Right lung (tissue), 10 donors: ENCODE results near the gene RXFP1. TPM values are rescaled to one million over a fixed set of nuclear protein-coding genes. Genes with fewer than 3 reads are reported as not detected.

Experiments
- DNase-seq, 2 donors: peaks; one replicate each; pipeline ENCODE4 v3.0.0-alpha.2; 2013
- long read RNA-seq, 8 donors: transcript quantifications; one replicate each; lab custom pipeline, GENCODE V29; 2026
- polyA plus RNA-seq, 5 donors: library from polyadenylated mRNA; unstranded; fragments of 120-200 nt; gene quantifications; one replicate each; pipeline versions ENCODE4 v1.2.1 to v1.2.3, GENCODE V29; 2013; ENCODE audit warnings: inconsistent platforms in 1 of 5, low replicate concordance in 1 of 5; ENCODE audit not compliant: insufficient read length in 5 of 5, insufficient read depth in 1 of 5

RXFP1 gene
- polyA plus RNA-seq, result 1 to 10 TPM; 5.8 to 9.8 (median 8.0) TPM
- long read RNA-seq, donor 1, partial matches to known transcripts, result 0 of 1 reads
- long read RNA-seq, donor 1, other reads (novel, unspliced or antisense), result 0 of 1 reads
- long read RNA-seq, donor 2, partial matches to known transcripts, result 0 of 1 reads
- long read RNA-seq, donor 2, other reads (novel, unspliced or antisense), result 0 of 1 reads
- long read RNA-seq, donor 3, result 0 reads
- long read RNA-seq, donor 4, partial matches to known transcripts, result 41 of 42 reads
- long read RNA-seq, donor 4, other reads (novel, unspliced or antisense), result 0 of 42 reads
- long read RNA-seq, donor 5, result 0 reads
- long read RNA-seq, donor 6, partial matches to known transcripts, result 50 of 51 reads
- long read RNA-seq, donor 6, other reads (novel, unspliced or antisense), result 0 of 51 reads
- long read RNA-seq, donor 7, partial matches to known transcripts, result 39 of 39 reads
- long read RNA-seq, donor 7, other reads (novel, unspliced or antisense), result 0 of 39 reads
- long read RNA-seq, donor 8, result 0 reads

DNA sequence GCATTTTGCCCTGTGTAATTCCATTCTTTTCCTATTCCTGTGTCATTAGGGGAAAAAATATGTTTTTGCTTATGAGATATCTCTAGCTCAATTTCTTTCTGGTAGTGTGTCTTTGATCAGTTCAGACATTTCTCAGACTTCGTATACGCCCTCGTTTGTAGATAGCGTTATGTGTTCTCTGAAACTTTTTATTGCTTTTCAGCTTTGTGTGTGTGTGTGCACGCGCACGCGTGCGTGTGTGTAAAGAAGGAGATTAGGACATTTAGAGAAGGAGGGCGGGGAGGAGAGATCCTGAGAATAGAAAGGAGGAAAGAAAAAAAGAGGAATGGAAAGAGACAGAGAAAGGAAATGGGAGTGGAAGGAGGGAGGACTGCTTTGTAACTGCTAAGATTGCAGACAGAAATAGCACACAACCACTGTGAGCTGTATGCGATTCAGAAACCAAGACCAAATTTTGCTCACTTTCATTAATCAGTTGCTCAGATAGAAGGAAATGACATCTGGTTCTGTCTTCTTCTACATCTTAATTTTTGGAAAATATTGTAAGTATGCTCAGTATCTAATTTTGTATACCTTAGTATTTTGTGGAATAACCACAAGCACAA lies at the start of gene RXFP1:
Gene RXFP1, plus strand, starts transcription at position 399 of the 605 bp plus-strand sequence. Its CDS starts 95 bp downstream, at position 494.
- DNase-seq, result no peak

DNA sequence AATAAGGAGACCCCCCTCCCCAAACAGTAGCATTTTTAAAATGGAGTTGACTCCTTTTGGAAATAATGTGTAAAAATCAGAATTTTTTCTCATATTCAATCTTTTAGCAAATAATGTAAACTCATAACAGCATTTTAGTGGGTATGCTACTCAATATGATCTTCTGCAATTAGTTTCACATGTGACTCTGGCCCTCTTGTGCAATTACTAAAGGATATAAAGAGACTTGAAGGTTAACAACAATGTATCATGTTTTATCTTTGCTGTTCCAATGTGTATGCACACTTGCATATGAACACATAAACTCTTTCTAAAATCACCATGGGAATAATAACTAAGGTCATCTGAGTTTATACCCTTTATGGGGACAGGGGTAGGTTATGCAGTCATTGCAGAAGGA lies 39.9 kb upstream of the RXFP1 start:
- no peak for DNase-seq

DNA sequence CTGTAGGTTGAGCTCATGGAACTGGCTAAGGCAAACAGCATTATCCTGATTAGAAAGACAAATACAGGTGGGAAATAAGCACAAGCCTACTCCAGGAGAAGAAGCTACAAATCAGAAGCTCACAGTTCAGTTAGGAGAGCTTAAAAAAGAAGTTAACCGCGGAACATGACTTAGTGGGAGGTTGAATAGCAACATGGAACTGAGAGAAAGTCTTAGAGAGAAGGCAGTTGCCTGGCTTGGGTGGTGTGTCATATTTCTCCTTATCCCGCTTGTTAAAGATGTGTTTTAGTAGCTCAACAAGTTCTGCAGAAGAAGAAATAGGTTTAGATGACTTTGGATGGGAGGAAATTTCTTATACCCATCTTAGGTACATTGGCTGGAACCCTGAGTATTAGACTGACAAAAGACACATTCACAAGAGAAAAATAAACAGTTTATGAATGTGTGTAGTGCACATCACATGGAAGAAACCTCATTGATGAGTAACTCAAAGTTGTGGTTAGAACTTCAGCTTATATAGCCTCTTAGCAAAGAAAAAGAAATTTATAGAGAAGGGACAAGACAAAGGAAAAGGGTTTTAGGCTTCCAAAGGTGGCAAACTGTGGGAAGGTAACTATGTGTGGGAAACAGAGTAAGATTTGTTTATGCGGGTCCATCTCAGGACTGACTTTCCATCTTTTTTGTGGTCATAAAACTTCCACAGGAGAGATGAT lies 37.4 kb upstream of the RXFP1 start:
- DNase-seq, result no peak

DNA sequence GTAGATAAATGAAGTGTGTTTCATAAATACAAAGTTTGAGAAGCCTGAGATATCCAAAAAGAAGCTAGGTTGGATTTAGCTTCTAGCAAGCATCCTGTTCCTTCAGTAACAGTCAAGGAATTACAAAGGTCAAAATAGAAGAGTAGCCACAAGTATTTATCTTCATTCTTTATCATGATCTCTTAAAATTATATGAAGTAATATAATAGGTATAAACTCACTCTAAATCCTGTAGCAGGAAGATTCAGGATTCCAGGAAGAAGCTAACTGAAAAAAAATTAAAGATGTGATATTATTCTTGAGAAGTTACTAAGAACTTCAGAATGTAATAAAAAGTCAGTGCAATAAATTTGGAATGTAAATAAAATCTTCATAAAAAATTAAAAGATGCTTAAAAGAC lies 31.1 kb upstream of the RXFP1 start:
- DNase-seq, result no peak

DNA sequence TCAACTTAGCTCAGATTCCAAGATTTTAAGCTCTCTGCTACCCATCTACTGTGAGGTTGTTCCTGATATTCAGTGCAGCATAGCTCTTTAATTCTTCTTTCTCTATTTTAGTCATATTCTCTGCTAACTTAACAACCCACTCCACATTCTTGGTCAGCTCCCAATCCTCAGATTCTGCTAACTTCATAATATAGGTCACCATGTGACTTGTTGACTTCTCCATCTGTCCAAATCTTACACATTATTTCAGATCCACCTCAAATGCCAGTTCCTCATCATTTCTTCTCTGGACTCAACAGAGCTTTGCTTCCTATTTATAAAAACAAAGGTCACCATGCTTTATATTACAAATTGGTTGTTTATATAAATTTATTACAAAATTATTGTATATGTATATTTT lies 29.3 kb upstream of the RXFP1 start:
- DNase-seq, result no peak

DNA sequence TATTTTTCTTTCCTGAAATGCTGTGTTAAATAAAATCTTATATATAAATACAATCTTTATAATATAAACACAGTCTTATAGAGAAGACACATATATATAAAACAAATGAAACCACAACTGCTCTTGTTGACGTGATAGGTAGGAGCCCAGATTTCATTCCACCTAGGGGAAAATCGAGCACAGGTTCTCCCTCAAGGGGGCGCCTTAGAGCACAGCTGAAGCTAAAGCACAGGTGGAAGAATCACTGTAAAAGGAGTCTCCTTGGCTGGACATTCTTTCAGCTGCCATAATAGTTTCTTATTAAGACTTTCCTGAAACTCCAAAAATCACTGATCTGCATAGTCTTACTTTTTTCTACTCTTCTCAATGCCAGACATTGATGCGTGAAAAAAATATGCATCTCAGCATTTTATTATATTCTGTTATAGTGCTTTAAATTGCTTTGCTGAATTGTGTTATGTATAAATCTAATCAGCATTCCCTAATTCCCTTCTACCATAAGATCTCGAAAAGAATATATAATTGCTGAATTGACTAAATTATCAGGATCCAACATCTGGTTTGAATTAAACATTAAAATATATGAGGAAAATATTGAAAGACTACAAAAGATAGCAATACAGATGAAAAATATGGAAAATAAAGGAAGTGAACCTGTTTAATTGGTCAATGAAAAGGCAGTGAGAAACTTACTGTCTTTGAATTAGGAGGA lies 25.5 kb upstream of the RXFP1 start:
- no peak for DNase-seq

DNA sequence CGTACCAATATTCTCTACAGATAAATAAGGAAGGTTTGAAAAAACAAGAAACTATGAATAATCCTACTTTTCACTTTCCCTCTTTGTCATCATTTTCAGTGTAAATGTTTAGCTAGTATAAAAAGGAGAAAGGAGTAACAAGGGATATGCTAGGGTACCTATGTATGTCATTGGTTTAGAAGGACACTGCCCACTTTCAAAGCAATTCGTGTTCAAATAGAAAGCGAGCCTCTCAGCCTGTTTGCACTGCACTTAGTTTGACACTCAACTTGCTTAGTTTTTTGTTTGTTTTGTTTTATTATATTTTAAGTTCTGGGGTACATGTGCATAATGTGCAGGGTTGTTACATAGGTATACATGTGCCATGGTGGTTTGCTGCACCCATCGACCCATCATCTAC lies 21.6 kb upstream of the RXFP1 start:
- no peak for DNase-seq

DNA sequence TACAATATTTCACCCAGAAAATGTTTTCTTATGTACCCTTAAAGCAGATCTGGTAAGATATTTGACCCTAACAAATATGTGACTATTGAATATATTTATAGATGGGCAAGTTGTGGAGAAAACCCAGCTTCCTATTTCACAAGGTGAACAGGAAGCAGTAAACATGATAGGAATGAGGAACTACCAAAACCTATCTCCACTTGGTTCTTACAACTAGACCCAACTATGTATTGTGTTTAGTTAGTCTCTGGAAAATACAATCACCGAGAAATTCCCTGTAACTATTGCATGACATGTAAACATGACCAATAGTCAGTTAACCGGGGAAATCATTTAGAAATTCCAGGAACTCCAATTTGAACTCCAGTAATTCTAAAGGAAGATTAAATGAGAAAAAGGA lies 8.4 kb upstream of the RXFP1 start:
- no peak for DNase-seq

DNA sequence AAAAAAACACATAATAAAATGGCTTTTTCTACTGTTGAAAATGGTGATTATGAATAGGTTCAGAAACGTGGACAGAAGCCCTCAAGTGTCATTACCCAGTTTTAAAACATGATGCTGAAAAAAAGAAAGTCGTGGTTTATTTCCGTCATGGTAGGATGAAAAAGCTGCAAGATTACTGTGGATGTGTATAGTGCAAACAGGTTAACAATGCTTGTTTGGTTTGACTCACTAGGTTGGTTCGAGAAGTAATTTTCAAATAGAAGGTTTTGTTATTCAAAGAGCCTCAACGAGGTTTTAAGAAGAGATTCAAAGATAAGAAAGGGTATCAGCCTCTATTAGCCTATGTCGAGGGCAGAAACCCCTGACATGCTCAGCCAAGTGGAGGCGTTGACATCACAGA lies 2.5 kb upstream of the RXFP1 start:
- DNase-seq, result no peak

DNA sequence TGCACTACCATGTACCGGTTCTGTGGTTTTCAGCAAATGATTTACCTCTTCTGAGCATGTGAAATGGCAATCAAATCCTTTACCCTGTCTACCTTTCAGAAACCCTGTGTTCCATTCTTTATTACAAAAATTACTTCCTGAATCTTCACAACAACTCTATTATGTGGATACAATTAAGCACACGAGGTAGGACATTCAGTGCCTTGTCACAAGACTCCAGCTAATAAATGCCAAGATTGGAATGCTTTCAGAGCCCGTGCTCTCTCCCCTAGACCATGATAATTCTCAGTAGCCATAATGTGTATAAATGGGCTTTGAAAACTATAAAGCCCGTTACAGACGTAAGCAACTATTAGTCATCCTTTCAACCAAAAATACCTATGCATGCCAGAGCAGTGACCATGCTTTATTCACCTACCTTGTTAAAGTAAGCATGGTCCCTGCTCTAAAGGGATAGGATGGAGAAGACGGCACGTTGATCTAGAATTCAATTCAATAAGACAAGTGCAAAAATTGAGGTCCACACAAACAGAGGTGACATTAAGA lies 2.4 kb downstream of the RXFP1 start:
- no peak for DNase-seq

DNA sequence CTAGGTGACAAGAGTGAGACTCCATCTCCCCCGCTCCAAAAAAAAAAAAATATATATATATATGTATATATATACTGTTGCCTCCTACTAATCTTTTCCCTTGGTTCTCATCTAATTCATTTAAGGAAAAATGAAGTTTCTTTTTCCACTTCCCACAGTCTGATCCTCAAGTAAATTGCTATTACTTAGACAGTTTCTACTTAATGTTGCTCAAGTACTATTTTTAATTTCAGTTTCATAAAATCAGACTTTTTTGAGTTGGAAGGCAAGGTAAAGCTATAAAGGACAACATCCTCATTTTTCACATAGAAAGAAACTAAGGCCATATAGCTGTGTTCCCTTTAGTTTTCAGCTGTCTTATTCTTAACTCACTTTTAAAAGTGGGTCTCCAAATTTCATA lies 5.8 kb downstream of the RXFP1 start:
- no peak for DNase-seq

DNA sequence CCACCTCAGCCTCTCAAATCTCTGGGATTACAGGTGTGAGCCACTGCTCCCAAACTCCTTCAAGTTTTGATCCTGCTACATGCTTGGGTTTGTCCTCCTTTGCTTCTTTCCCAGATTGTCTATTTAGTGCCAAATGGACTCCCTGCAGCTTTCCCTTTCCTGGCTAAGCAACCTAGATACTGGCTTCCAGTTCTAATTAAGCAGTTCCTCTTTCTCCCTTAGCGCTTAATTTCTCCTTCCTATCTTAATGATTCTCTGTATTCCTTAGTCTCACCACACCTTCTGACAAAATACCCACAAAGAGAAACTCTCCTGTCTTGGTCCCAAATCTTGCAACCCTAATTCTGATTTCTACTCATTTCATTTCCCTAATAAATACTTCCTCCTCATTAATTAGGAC lies 7.8 kb downstream of the RXFP1 start:
- DNase-seq, result no peak

DNA sequence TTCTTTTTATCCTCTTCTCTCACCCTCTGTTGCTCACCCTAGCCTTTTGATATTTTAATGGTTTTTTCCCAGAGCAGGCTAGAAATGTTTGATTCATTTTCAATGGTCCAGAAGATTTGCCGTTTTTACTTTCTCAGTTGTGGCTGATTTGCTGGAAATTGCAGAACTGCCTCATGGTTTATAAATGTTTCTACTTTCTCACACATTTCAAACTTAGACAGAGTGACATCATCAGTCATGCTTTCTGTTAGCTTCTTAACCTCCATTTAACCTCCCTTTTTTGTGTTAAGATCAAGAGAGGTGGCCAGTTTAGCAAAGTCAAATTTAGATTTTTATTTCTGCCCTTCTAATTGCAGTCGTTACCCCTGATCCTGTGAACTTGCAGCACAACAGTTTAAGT lies 8.7 kb downstream of the RXFP1 start:
- no peak for DNase-seq

DNA sequence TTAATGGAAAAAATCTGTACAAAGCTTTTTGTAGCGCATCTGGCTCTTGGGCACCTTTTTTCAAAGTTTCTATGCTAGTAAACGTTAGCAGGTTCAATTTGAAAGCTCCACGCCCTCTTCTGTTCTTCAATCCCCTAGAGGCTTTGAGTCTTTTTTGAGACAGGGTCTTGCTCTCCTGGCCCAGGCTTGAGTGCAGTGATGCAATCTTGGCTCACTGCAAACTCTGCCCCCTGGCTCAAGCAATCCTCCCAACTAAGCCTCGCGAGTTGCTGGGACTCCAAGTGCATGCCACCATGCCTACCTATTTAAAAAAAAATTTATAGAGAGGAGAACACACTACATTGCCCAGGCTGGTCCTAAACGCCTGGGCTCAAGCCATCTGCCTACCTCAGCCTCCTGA lies 9.2 kb downstream of the RXFP1 start:
- no peak for DNase-seq

DNA sequence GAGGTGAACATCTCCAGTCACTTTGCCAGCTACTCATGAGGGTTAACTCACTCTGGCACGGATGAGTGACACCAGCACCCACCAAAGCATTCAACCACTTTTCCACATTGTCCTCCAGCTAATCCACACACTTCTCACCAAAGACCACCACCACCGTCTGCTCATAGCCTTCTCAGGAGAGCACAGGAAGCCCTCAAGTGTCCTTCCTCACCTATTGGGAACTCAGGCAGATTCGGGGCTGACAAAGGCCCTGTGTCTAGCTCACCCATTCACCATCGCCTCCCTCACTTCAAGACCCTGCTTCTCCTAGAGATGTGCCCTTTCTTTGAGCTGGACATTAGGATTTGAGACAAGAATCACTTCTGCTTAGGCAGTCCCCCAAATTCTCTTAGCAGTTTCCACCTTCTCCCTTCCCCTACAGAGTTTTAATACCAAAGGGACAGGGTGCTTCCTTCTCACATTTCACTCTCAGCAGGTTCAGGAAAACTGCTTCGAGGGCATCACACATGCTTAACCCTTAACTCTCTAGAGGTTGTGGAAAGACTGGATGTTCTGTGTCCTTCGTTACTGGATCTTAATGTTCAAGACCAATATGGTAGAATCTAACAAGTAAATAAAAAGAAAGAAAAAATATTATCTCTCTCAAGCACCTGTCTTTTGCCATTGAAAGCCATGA lies 11.0 kb downstream of the RXFP1 start:
- no peak for DNase-seq

DNA sequence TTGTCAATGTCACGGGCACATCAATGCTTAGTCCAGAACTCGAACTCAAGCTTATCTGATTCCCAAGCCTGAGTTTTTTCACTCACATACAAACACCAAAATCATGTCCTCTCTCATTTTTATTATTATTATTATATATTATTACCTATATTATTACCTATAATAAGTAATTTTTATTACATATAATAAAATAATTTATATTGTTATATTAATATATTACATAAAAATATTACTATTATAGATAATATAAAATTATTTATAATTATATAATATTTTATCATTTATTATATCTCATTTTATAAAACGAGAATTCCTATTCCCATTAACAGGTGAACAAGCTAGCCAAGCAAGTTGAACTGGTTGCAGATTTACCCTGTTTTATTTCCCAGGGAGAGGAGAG lies 13.0 kb downstream of the RXFP1 start:
- DNase-seq, result no peak

DNA sequence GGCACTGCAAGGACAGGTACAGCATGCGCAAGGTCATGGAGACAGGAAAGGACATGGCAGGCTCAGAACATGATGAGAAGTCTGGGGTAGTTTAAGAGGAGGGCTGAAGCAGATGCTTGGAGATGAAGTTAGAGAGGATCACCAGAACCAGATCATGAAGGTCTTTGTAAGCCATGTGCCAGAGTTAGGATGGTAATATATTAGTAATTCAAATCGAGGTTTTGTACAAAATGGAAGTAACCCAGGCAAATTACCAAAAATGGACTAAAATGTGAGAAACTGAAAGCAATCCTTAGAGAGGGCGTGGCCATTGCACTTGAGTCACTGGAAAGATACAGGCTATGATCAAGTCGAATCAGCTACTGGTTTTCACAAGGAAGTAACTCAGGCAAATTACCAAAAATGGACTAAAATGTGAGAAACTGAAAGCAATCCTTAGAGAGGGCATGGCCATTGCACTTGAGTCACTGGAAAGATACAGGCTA lies 13.5 kb downstream of the RXFP1 start:
- no peak for DNase-seq

DNA sequence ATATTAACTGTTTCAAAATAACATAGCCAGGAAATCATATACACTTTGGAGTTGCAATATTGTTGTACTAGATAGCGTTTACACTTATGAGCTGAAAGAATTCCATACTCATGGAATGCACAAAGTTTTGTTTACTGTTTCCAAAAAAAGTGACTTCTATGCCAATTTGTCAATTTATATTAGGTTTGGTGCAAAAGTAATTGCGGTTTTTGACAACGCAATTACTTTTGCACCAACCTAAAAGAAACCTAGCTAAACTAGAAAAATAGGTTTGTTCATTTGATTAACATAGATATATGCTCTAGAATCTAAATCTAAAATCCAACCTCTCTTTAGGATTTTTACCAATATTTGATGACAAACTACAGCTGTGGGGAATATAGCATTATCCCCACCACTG lies 15.2 kb downstream of the RXFP1 start:
- no peak for DNase-seq

DNA sequence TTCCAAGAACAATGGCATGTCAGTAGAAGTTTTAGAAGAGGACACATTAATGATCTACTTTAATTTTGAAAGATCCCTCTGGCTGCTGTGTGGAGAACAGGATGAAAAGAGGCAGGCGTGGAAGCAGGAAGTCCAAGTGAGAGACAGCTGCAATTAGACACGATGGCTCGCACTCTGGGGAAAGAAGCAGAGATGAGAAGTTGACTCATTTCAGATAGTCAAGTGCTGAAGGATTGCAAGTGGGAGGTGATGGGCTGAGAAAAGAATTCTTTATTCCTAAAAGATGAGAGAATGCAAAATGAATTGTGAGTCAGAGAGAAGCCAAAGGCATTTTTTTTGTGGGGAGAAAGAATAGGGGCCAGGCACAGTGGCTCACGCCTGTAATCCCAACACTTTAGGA lies 16.5 kb downstream of the RXFP1 start:
- DNase-seq, result no peak

DNA sequence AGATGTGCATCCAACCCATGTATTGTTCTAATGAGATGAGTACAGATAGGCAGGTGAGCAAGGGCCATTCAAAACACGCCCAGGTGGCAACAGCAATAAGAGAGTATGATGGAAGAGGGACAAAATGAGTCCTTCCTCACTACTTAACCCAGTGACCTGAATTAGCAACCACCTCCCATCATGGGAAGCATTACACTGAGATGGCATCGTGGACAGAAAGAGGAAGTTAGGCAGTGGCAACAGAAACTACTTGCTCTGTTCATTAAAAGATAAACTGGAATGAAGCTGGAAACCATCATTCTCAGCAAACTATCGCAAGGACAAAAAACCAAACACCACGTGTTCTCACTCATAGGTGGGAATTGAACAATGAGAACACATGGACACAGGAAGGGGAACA lies 17.2 kb downstream of the RXFP1 start:
- no peak for DNase-seq
